ENCODE measurements around the gene TIMM22.

DNA sequence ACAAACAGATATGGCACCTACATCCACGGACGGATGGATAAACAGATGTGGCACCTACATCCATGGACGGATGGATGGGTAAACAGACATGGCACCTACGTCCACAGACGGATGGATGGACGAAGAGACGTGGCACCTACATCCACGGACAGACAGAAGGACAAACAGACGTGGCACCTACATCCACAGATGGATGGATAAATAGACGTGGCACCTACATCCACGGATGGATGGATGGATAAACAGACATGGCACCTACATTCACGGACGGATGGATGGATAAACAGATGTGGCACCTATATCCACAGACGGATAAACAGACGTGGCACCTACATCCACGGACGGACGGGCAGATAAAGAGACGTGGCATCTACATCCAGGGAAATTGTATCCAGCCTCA is 45.6 kb downstream of the TIMM22 start:
- TF ChIP-seq, protein P1, sequence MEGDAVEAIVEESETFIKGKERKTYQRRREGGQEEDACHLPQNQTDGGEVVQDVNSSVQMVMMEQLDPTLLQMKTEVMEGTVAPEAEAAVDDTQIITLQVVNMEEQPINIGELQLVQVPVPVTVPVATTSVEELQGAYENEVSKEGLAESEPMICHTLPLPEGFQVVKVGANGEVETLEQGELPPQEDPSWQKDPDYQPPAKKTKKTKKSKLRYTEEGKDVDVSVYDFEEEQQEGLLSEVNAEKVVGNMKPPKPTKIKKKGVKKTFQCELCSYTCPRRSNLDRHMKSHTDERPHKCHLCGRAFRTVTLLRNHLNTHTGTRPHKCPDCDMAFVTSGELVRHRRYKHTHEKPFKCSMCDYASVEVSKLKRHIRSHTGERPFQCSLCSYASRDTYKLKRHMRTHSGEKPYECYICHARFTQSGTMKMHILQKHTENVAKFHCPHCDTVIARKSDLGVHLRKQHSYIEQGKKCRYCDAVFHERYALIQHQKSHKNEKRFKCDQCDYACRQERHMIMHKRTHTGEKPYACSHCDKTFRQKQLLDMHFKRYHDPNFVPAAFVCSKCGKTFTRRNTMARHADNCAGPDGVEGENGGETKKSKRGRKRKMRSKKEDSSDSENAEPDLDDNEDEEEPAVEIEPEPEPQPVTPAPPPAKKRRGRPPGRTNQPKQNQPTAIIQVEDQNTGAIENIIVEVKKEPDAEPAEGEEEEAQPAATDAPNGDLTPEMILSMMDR (conservative IDR thresholded peaks at IDR 0.05; ENCODE audit: low read depth, low read length): no peak
- no peak for TF ChIP-seq EZH2 (IDR thresholded peaks at IDR 0.05; ENCODE audit: low read length, unreplicated experiment)
- no peak for TF ChIP-seq EZH2phosphoT487 (IDR thresholded peaks at IDR 0.05; ENCODE audit: borderline replicate concordance, low read length)
